GM12878 (cell line): ENCODE results near the gene LTBP2. TPM values are rescaled to one million over a fixed set of nuclear protein-coding genes. Genes with fewer than 3 reads are reported as not detected.

Experiments used
- ATAC-seq: fragments of 200-7000 bp; cut with Tn5 transposase; 3 replicates; pipeline ENCODE4 v1.9.1; 2020; ENCODE audit warnings: mild to moderate bottlenecking, moderate library complexity
- BruUV-seq: library from RNA; stranded (reverse); fragments of 400-500 nt; replicated peaks from 2 replicates; lab custom pipeline; 2021; lab: Mats Ljungman, UMichigan
- CTCF ChIA-PET: fragments of 300-600 bp; sonication (Branson Sonifier 250); formaldehyde crosslinking; extraction: SDS; loops from one replicate; lab custom pipeline; 2021; ENCODE audit warnings: inconsistent platforms; lab: Yijun Ruan, JAX
- POLR2A ChIA-PET: fragments of 350-600 bp; formaldehyde crosslinking; extraction: SDS; loops from one replicate; lab custom pipeline; 2021; ENCODE audit warnings: inconsistent platforms; lab: Charles Lee
- RAD21 ChIA-PET: fragments of 300-600 bp; sonication (Branson Sonifier 250); formaldehyde crosslinking; loops from one replicate; lab custom pipeline; 2023; ENCODE audit warnings: antibody characterized with exemption; ENCODE audit not compliant: unreplicated experiment; lab: Charles Lee
- SMC1A ChIA-PET: fragments of 300-600 bp; sonication (Branson Sonifier 250); formaldehyde crosslinking; loops from one replicate; lab custom pipeline; 2023; ENCODE audit not compliant: unreplicated experiment, uncharacterized antibody; lab: Charles Lee
- DNase-seq: peaks from one replicate; pipeline ENCODE4 v3.0.0-alpha.2; 2011; ENCODE audit warnings: low read depth, low spot score
- FAIRE-seq: peaks from 3 replicates; lab custom pipeline; 2011; peaks lifted over from hg19 to GRCh38; lab: Jason Lieb, UNC
- H2AFZ ChIP-seq: 2 replicates; pipeline ENCODE4 v1.6.0; 2011; ENCODE audit warnings: low read depth, low read length, control low read depth; ENCODE audit not compliant: control insufficient read depth
- H3K27ac ChIP-seq: 2 replicates; pipeline ENCODE4 v1.5.1; 2011; ENCODE audit warnings: control low read depth; ENCODE audit not compliant: control insufficient read depth, insufficient read depth
- H3K27me3 ChIP-seq, 2 experiments: replicated peaks in 1 of 2; 2 replicates each; pipeline versions ENCODE4 v1.6.0 to v1.6.1; 2011; ENCODE audit warnings: low read length in 1 of 2; ENCODE audit not compliant: control insufficient read depth in 2 of 2, insufficient read depth in 2 of 2
- H3K36me3 ChIP-seq, 2 experiments: 2 replicates each; pipeline ENCODE4 v1.5.1; 2011; ENCODE audit warnings: low read length in 1 of 2; ENCODE audit not compliant: control insufficient read depth in 2 of 2, insufficient read depth in 2 of 2
- H3K4me1 ChIP-seq: 2 replicates; pipeline ENCODE4 v1.6.1; 2011; ENCODE audit warnings: mild to moderate bottlenecking, low read length, moderate library complexity, mixed read lengths; ENCODE audit not compliant: control insufficient read depth, insufficient read depth
- H3K4me2 ChIP-seq: 2 replicates; pipeline ENCODE4 v1.6.0; 2011; ENCODE audit warnings: control low read depth; ENCODE audit not compliant: control insufficient read depth, insufficient read depth
- H3K4me3 ChIP-seq: fragments of 200-600 bp; sonication (generic); 2 replicates; pipeline ENCODE4 v1.5.1; 2016
- H3K79me2 ChIP-seq: 2 replicates; pipeline ENCODE4 v1.6.0; 2011; ENCODE audit warnings: low read length; ENCODE audit not compliant: control insufficient read depth, insufficient read depth
- H3K9ac ChIP-seq: 2 replicates; pipeline ENCODE4 v1.8.0; 2011; ENCODE audit warnings: low read length, control low read depth, mixed read lengths; ENCODE audit not compliant: control insufficient read depth, insufficient read depth
- H3K9me3 ChIP-seq: replicated peaks from 3 replicates; pipeline ENCODE4 v1.5.1; 2011; ENCODE audit warnings: mild to moderate bottlenecking, low read length; ENCODE audit not compliant: control insufficient read depth, insufficient read depth
- H4K20me1 ChIP-seq: 2 replicates; pipeline ENCODE4 v1.6.0; 2011; ENCODE audit not compliant: control insufficient read depth, insufficient read depth
- EGR1 ChIP-seq, 2 experiments: IDR thresholded peaks; 1 replicate in 1 of 2; 2 replicates in 1 of 2; pipeline ENCODE4 v1.6.1; 2011 to 2012; ENCODE audit warnings: low read depth in 2 of 2, low read length in 2 of 2, borderline replicate concordance in 1 of 2, mild to moderate bottlenecking in 1 of 2, moderate library complexity in 1 of 2
- ESRRA ChIP-seq: IDR thresholded peaks from 2 replicates; pipeline ENCODE4 v1.6.1; 2012; ENCODE audit warnings: mild to moderate bottlenecking, low read length, improper control_type of control experiment
- FOS ChIP-seq: IDR thresholded peaks from 3 replicates; pipeline ENCODE4 v1.6.1; 2011; ENCODE audit warnings: borderline replicate concordance; ENCODE audit not compliant: insufficient read length; ENCODE audit errors: extremely low read depth
- JUNB ChIP-seq: IDR thresholded peaks from 2 replicates; pipeline ENCODE4 v1.6.1; 2016; ENCODE audit warnings: antibody characterized with exemption, mild to moderate bottlenecking
- KAT2A ChIP-seq: conservative IDR thresholded peaks from 2 replicates; pipeline ENCODE4 v1.6.1; 2011; ENCODE audit warnings: low read depth, low read length; ENCODE audit not compliant: control insufficient read depth
- KDM1A ChIP-seq: fragments of 200-600 bp; sonication (generic); IDR thresholded peaks from 2 replicates; pipeline ENCODE4 v1.6.1; 2016; ENCODE audit warnings: borderline replicate concordance
- MYB ChIP-seq: fragments of 150-350 bp; IDR thresholded peaks from 2 replicates; pipeline ENCODE4 v1.6.1; 2014; ENCODE audit warnings: mild to moderate bottlenecking, low read depth, low read length, borderline replicate concordance
- NR2C1 ChIP-seq: fragments of 450-650 bp; IDR thresholded peaks from 2 replicates; pipeline ENCODE4 v1.6.1; 2017; ENCODE audit warnings: antibody characterized with exemption, mild to moderate bottlenecking, moderate library complexity
- NRF1 ChIP-seq: conservative IDR thresholded peaks from 2 replicates; pipeline ENCODE4 v1.6.1; 2011; ENCODE audit warnings: mild to moderate bottlenecking, low read depth, low read length, improper control_type of control experiment
- PAX8 ChIP-seq: fragments of 450-650 bp; IDR thresholded peaks from 2 replicates; pipeline ENCODE4 v1.6.1; 2017; ENCODE audit warnings: mild to moderate bottlenecking, moderate library complexity
- POLR2AphosphoS2 ChIP-seq: IDR thresholded peaks from 2 replicates; pipeline ENCODE4 v1.6.1; 2011; ENCODE audit warnings: low read depth, mild to moderate bottlenecking, low read length, improper control_type of control experiment, moderate library complexity
- SMARCA5 ChIP-seq: fragments of 450-650 bp; IDR thresholded peaks from 2 replicates; pipeline ENCODE4 v1.6.1; 2017; ENCODE audit warnings: mild to moderate bottlenecking
- SP1 ChIP-seq: IDR thresholded peaks from one replicate; pipeline ENCODE4 v1.6.1; 2011; ENCODE audit warnings: low read depth, low read length
- TCF7 ChIP-seq: IDR thresholded peaks from 2 replicates; pipeline ENCODE4 v1.6.1; 2014; ENCODE audit warnings: antibody characterized with exemption, borderline replicate concordance
- ZNF207 ChIP-seq: fragments of 450-650 bp; IDR thresholded peaks from 2 replicates; pipeline ENCODE4 v1.6.1; 2014; ENCODE audit warnings: antibody characterized with exemption, mild to moderate bottlenecking, borderline replicate concordance
- WGBS: methylation state at CpG from one replicate; pipeline ENCODE4 v1.1.6; 2016; ENCODE audit warnings: low lambda C conversion rate; ENCODE audit not compliant: insufficient replicate concordance, insufficient coverage; ENCODE audit errors: missing lambda C conversion rate; 5-methylcytosine and 5-hydroxymethylcytosine counted together
- in situ Hi-C: fragments of 300-500 bp; cut with MboI; formaldehyde crosslinking; loops from 9 replicates; pipeline ENCODE4 v1.14.3; 2018; ENCODE audit warnings: mixed read lengths
- intact Hi-C: fragments of 100-400 bp; cut with micrococcal nuclease; formaldehyde crosslinking; loops from one replicate; pipeline ENCODE4 v1.14.2; 2022; ENCODE audit not compliant: unreplicated experiment
- polyA plus RNA-seq, 11 experiments: library from polyadenylated mRNA; depleted of rRNA in 4 of 11; unstranded in 6 of 11; stranded (reverse) in 5 of 11; fragments of >200 nt; fragmentation: Nextera tagmentation in 4 of 11; fragmentation: Illumina TruSeq in 1 of 11; extraction: Ambion mirVana in 4 of 11; extraction: Trizol in 1 of 11; gene quantifications; 1 replicate in 1 of 11; 2 replicates in 10 of 11; pipeline versions ENCODE4 v1.2.1 to v1.2.3, GENCODE V29; 2011 to 2016; ENCODE audit warnings: inconsistent platforms in 2 of 11, missing spikeins in 2 of 11, low read depth in 1 of 11
- total RNA-seq, 4 experiments: library from RNA; depleted of rRNA in 3 of 4; stranded (reverse); fragments of >200 nt in 3 of 4; fragmentation: Illumina TruSeq in 1 of 4; extraction: Trizol in 1 of 4; gene quantifications; 2 replicates each; pipeline versions ENCODE4 v1.2.1 to v1.2.3, GENCODE V29; 2013 to 2021
- TF ChIP-seq, protein P1 (sequence below): IDR thresholded peaks from 2 replicates; pipeline ENCODE4 v1.6.1; 2011; ENCODE audit warnings: borderline replicate concordance, low read depth, mild to moderate bottlenecking, moderate library complexity, low read length; ENCODE audit not compliant: insufficient read depth, poor library complexity, severe bottlenecking
- TF ChIP-seq, protein P2 (sequence below): fragments of 450-650 bp; conservative IDR thresholded peaks from 2 replicates; pipeline ENCODE4 v1.6.1; 2017; ENCODE audit warnings: mild to moderate bottlenecking, moderate library complexity
- TF ChIP-seq, protein P3 (sequence below): IDR thresholded peaks from 2 replicates; pipeline ENCODE4 v1.6.1; 2012; ENCODE audit warnings: low read depth, low read length, improper control_type of control experiment

LTBP2 gene
- total and polyA plus RNA-seq, 10 of the 15 experiments (the other 5 are each of a cell fraction or from before 2014, with no cell fraction given): 0.03 to 0.23 (median 0.06) TPM; not detected in 1

DNA sequence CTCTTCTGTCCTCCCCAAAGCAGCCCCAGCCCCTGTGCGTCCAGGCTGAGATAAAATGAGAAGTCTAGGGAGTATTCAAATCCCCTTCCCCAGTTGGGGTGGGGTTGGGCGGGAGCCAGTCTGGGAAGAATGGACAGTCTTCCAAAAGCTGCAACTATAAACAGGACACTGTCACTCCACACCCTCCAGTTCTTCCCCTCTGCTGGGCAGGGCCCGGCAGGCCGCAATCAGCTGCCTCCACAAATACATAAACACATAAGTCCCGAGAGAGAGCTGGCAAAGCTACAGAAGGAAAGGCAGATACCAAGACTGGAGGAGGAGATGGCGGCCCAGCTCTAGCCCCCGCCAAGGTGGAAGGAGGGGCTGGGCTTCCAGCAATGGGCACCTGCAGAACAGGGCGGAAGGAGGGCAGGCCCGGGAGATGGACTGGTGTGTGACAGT lies 12.7 kb downstream of the LTBP2 start:
- CTCF ChIA-PET: interaction anchor here (0.9 to 3.0 kb wide), 3 partner anchors 9 to 26 kb away, joined by 3 to 14 read pairs (median 7); partner anchors contain the start of gene LTBP2
- no peak for ATAC-seq
- SMC1A ChIA-PET: interaction anchor here (0.7 to 2.2 kb wide), 2 partner anchors 10 to 47 kb away, joined by 3 to 8 read pairs; no protein-coding TSS in a partner anchor
- Histone ChIP-seq H2AFZ (no peak overlapping the region), H3K79me2 (no peaks in the 10 kb centered on the region), H3K4me2 (no peak overlapping the region), H4K20me1 (no peaks in the 10 kb centered on the region), H3K27me3 (no peaks in the 10 kb centered on the region; a peak in 1 of 4 replicates), H3K9ac (no peak overlapping the region), H3K4me3 (no peak overlapping the region), H3K4me1 (peaks cover 3% of the 10 kb centered on the region), H3K27ac (no peak overlapping the region), H3K9me3 (no peaks in the 10 kb centered on the region), H3K36me3 (no peaks in the 10 kb centered on the region)
- no peak for DNase-seq
- in situ Hi-C loops: no loop called here
- BruUV-seq: no TSS peak
- RAD21 ChIA-PET: interaction anchor here (1.4 kb wide), 1 partner anchor 235 kb away, joined by 3 read pairs; no protein-coding TSS in a partner anchor
- POLR2A ChIA-PET: no interaction called here
- FAIRE-seq: no peak
- intact Hi-C loops: no loop called here
- 46% methylated on average over 9 of the region's 9 CpGs for WGBS
- TF ChIP-seq TCF7 (no peak), ESRRA (no peak), KAT2A (no peak), EGR1 (IDR thresholded peaks at IDR 0.05; ENCODE audit: borderline replicate concordance in 1 of 2, low read depth in 2 of 2, low read length in 2 of 2) (no peak), FOS (no peak), KDM1A (no peak), PAX8 (no peak), MYB (no peak), NRF1 (no peak), SMARCA5 (no peak), JUNB (no peak), SP1 (no peak), POLR2AphosphoS2 (no peak), NR2C1 (no peak), ZNF207 (no peak)
- TF ChIP-seq, protein P1, sequence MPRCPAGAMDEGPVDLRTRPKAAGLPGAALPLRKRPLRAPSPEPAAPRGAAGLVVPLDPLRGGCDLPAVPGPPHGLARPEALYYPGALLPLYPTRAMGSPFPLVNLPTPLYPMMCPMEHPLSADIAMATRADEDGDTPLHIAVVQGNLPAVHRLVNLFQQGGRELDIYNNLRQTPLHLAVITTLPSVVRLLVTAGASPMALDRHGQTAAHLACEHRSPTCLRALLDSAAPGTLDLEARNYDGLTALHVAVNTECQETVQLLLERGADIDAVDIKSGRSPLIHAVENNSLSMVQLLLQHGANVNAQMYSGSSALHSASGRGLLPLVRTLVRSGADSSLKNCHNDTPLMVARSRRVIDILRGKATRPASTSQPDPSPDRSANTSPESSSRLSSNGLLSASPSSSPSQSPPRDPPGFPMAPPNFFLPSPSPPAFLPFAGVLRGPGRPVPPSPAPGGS: no peak
- TF ChIP-seq, protein P2, sequence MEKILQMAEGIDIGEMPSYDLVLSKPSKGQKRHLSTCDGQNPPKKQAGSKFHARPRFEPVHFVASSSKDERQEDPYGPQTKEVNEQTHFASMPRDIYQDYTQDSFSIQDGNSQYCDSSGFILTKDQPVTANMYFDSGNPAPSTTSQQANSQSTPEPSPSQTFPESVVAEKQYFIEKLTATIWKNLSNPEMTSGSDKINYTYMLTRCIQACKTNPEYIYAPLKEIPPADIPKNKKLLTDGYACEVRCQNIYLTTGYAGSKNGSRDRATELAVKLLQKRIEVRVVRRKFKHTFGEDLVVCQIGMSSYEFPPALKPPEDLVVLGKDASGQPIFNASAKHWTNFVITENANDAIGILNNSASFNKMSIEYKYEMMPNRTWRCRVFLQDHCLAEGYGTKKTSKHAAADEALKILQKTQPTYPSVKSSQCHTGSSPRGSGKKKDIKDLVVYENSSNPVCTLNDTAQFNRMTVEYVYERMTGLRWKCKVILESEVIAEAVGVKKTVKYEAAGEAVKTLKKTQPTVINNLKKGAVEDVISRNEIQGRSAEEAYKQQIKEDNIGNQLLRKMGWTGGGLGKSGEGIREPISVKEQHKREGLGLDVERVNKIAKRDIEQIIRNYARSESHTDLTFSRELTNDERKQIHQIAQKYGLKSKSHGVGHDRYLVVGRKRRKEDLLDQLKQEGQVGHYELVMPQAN: no peak
- TF ChIP-seq, protein P3, sequence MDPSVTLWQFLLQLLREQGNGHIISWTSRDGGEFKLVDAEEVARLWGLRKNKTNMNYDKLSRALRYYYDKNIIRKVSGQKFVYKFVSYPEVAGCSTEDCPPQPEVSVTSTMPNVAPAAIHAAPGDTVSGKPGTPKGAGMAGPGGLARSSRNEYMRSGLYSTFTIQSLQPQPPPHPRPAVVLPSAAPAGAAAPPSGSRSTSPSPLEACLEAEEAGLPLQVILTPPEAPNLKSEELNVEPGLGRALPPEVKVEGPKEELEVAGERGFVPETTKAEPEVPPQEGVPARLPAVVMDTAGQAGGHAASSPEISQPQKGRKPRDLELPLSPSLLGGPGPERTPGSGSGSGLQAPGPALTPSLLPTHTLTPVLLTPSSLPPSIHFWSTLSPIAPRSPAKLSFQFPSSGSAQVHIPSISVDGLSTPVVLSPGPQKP: no peak
